CD4-positive, alpha-beta T cell (primary cell): Measurements from ENCODE around the gene GALNT2. TPM values are rescaled to one million over a fixed set of nuclear protein-coding genes. Genes with fewer than 3 reads are reported as not detected.

Source experiments
- ATAC-seq: fragments of 200-7000 bp; cut with Tn5 transposase; one replicate; pipeline ENCODE4 v1.10.0; 2022; ENCODE audit warnings: mild to moderate bottlenecking; ENCODE audit not compliant: poor library complexity
- CTCF ChIA-PET: fragments of 350-600 bp; sonication (Branson Sonifier 250); formaldehyde crosslinking; loops from one replicate; lab custom pipeline; 2021; ENCODE audit warnings: antibody characterized with exemption, inconsistent platforms; lab: Charles Lee
- POLR2A ChIA-PET: fragments of 350-600 bp; sonication (Branson Sonifier 250); formaldehyde crosslinking; loops from one replicate; lab custom pipeline; 2021; ENCODE audit warnings: antibody characterized with exemption, inconsistent platforms; lab: Charles Lee
- DNase-seq, 14 experiments: peaks; one replicate each; pipeline ENCODE4 v3.0.0-alpha.2; 2013 to 2020; ENCODE audit warnings: mixed read lengths in 2 of 14
- H3K27ac ChIP-seq, 2 donors: one replicate each; pipeline versions ENCODE4 v1.5.1 to v1.7.0; 2013; ENCODE audit warnings: low read length in 2 of 2, low read depth in 1 of 2, mild to moderate bottlenecking in 1 of 2
- H3K27me3 ChIP-seq, 2 experiments: 1 replicate in 1 of 2; 2 replicates in 1 of 2; pipeline versions ENCODE4 v1.6.1 to v1.7.0; 2013; ENCODE audit warnings: low read length in 2 of 2, control low read depth in 1 of 2, mild to moderate bottlenecking in 1 of 2, moderate library complexity in 1 of 2; ENCODE audit not compliant: insufficient read depth in 2 of 2, control insufficient read depth in 1 of 2
- H3K36me3 ChIP-seq: one replicate; pipeline ENCODE4 v1.6.1; 2013; ENCODE audit warnings: low read length, control low read depth; ENCODE audit not compliant: insufficient read depth
- H3K4me1 ChIP-seq: one replicate; pipeline ENCODE4 v1.6.1; 2013; ENCODE audit warnings: low read length, control low read depth; ENCODE audit not compliant: insufficient read depth
- H3K4me3 ChIP-seq: one replicate; pipeline ENCODE4 v1.5.1; 2013; ENCODE audit warnings: mild to moderate bottlenecking, low read length, moderate library complexity
- H3K9me3 ChIP-seq, 2 experiments: 1 replicate in 1 of 2; 2 replicates in 1 of 2; pipeline versions ENCODE4 v1.6.1 to v1.7.0; 2013; ENCODE audit warnings: low read length in 2 of 2, mild to moderate bottlenecking in 2 of 2, control low read depth in 1 of 2, moderate library complexity in 1 of 2; ENCODE audit not compliant: control insufficient read depth in 1 of 2, insufficient read depth in 1 of 2
- H3K27ac Mint-ChIP-seq: one replicate; pipeline ENCODE4 v1.8.0; 2020; ENCODE audit warnings: mixed read lengths
- H3K27me3 Mint-ChIP-seq: one replicate; pipeline ENCODE4 v1.8.0; 2021; ENCODE audit warnings: mixed read lengths
- H3K36me3 Mint-ChIP-seq: one replicate; pipeline ENCODE4 v1.8.0; 2021; ENCODE audit warnings: low read depth, mixed read lengths
- H3K4me1 Mint-ChIP-seq: one replicate; pipeline ENCODE4 v1.8.0; 2021; ENCODE audit warnings: low read depth, mixed read lengths
- H3K4me3 Mint-ChIP-seq: one replicate; pipeline ENCODE4 v1.8.0; 2020; ENCODE audit warnings: mild to moderate bottlenecking, mixed read lengths
- H3K9me3 Mint-ChIP-seq: one replicate; pipeline ENCODE4 v1.8.0; 2020; ENCODE audit warnings: mixed read lengths
- CTCF ChIP-seq: fragments of 200-600 bp; IDR thresholded peaks from one replicate; pipeline ENCODE4 v1.8.0; 2022; ENCODE audit warnings: antibody characterized with exemption, mild to moderate bottlenecking
- intact Hi-C, 2 experiments: fragments of 100-400 bp; cut with DNase I in 1 of 2; cut with micrococcal nuclease in 1 of 2; formaldehyde crosslinking; loops; one replicate each; pipeline versions ENCODE4 v1.15.1 to v1.9.0; 2023 to 2025; cut with DNase I, micrococcal nuclease
- total RNA-seq, 174 experiments: library from RNA in 2 of 174; stranded (reverse) in 2 of 174; gene quantifications; one replicate each; pipeline ENCODE4 v1.2.3 and lab custom pipeline; 2021 to 2026

GALNT2 gene
- total RNA-seq, 2 experiments from 2014 or later: 11.0 to 11.4 TPM

- DNase-seq (peak in 1 of 14 experiments; percentile 19), ATAC-seq (no peak)
- Mint-ChIP-seq H3K27ac (no peak overlapping the region), H3K4me1 (peaks cover 47% of the 10 kb centered on the region), H3K27me3 (no peaks in the 10 kb centered on the region), H3K9me3 (no peaks in the 10 kb centered on the region), H3K4me3 (peak overlapping the region; percentile 57), H3K36me3 (no peaks in the 10 kb centered on the region)
- Histone ChIP-seq H3K36me3 (no peaks in the 10 kb centered on the region), H3K4me3 (peak overlapping the region; percentile 17), H3K27me3 (no peaks in the 10 kb centered on the region), H3K27ac (no peak overlapping the region), H3K4me1 (peaks cover 9% of the 10 kb centered on the region), H3K9me3 (no peaks in the 10 kb centered on the region)
- intact Hi-C loops: loop anchor here (5.0 kb wide), 3 partner anchors 102 to 912 kb away; partner anchors contain the start of gene GALNT2 (in 1 of the 2)
- CTCF ChIA-PET: no interaction called here
- POLR2A ChIA-PET: no interaction called here
- TF ChIP-seq CTCF: no peak
Observed at GRCh38 chr1:230169454-230170152, 102.6 kb downstream of the GALNT2 start.

GRCh38 chr1:230170153-230170547, 103.1 kb downstream of the GALNT2 start:
- H3K27ac ChIP-seq: no peak overlapping the region
- ChIA-PET POLR2A (no interaction called here), CTCF (no interaction called here)
- Mint-ChIP-seq H3K36me3 (no peaks in the 10 kb centered on the region), H3K9me3 (no peaks in the 10 kb centered on the region), H3K27me3 (no peaks in the 10 kb centered on the region), H3K4me1 (peaks cover 53% of the 10 kb centered on the region), H3K4me3 (no peak overlapping the region), H3K27ac (no peak overlapping the region)
- DNase-seq (no peak), ATAC-seq (no peak)
- intact Hi-C loops: no loop called here
- TF ChIP-seq CTCF: no peak
- H3K9me3 ChIP-seq: no peaks in the 10 kb centered on the region
- H3K4me1 ChIP-seq: peaks cover 9% of the 10 kb centered on the region
- no peaks in the 10 kb centered on the region for H3K27me3 ChIP-seq
- H3K4me3 ChIP-seq: no peak overlapping the region
- no peaks in the 10 kb centered on the region for H3K36me3 ChIP-seq

GRCh38 chr1:230170622-230171021, 103.6 kb downstream of the GALNT2 start:
- ATAC-seq (no peak), DNase-seq (no peak)
- POLR2A ChIA-PET: no interaction called here
- Mint-ChIP-seq H3K9me3 (no peaks in the 10 kb centered on the region), H3K27me3 (no peaks in the 10 kb centered on the region), H3K4me3 (no peak overlapping the region), H3K4me1 (peaks cover 53% of the 10 kb centered on the region), H3K36me3 (no peaks in the 10 kb centered on the region), H3K27ac (no peak overlapping the region)
- Histone ChIP-seq H3K4me1 (peaks cover 9% of the 10 kb centered on the region), H3K4me3 (no peak overlapping the region), H3K9me3 (no peaks in the 10 kb centered on the region), H3K27me3 (no peaks in the 10 kb centered on the region), H3K36me3 (no peaks in the 10 kb centered on the region), H3K27ac (no peak overlapping the region)
- TF ChIP-seq CTCF: no peak
- intact Hi-C loops: no loop called here
- CTCF ChIA-PET: no interaction called here
